Skin epidermis (tissue), 12 donors: ENCODE results near the gene THAP7.

ENCODE experiments used
- H3K27ac ChIP-seq, 21 experiments: fragments of 200-600 bp; sonication (generic) in 11 of 21; one replicate each; pipeline ENCODE4 v1.5.0; 2020; ENCODE audit warnings: mild to moderate bottlenecking in 3 of 21, inconsistent platforms in 2 of 21, moderate library complexity in 2 of 21
- H3K4me3 ChIP-seq, 7 experiments: fragments of 200-600 bp; sonication (generic) in 2 of 7; one replicate each; pipeline ENCODE4 v1.5.0; 2020; ENCODE audit warnings: inconsistent platforms in 2 of 7, mild to moderate bottlenecking in 2 of 7, moderate library complexity in 1 of 7

THAP7 gene

GRCh38 chr22:21032037-21032867, 30.3 kb upstream of the THAP7 start, which contains the start of gene SLC7A4:
Gene SLC7A4, minus strand, starts transcription at chr22:21032561. Its CDS starts 749 bp downstream, at chr22:21031812.
- Histone ChIP-seq H3K27ac (no peak within 1 kb of the TSS), H3K4me3 (peak within 1 kb of the TSS in 3 of 7 experiments; percentile 1 to 27 (median 22))

DNA sequence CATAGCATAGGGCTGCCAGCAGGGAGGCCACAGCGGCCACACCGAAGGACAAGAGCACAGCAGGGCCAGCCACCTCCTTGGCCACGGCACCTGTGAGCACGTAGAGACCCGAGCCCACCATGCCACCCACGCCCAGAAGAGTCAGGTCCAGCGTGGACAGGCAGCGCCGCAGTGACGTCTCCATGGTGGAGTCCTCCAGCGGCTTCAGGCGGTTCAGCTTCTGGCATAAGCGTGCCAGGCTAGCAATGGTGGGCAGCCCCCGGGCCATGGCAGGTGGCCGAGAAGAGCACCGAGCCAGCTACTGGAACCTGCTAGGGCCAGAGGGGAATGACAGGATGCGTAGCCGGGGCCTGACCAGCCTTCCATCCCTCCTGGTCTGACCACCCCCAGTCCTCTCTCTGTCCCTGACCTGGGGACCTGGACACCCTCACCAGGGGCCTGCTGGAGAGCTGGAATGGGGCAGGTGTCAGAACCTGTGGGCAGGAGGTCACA, 29.7 kb upstream of the THAP7 start:
- H3K4me3 ChIP-seq: peak overlapping the region in 1 of 7 experiments; percentile 27
- no peak overlapping the region for H3K27ac ChIP-seq

DNA sequence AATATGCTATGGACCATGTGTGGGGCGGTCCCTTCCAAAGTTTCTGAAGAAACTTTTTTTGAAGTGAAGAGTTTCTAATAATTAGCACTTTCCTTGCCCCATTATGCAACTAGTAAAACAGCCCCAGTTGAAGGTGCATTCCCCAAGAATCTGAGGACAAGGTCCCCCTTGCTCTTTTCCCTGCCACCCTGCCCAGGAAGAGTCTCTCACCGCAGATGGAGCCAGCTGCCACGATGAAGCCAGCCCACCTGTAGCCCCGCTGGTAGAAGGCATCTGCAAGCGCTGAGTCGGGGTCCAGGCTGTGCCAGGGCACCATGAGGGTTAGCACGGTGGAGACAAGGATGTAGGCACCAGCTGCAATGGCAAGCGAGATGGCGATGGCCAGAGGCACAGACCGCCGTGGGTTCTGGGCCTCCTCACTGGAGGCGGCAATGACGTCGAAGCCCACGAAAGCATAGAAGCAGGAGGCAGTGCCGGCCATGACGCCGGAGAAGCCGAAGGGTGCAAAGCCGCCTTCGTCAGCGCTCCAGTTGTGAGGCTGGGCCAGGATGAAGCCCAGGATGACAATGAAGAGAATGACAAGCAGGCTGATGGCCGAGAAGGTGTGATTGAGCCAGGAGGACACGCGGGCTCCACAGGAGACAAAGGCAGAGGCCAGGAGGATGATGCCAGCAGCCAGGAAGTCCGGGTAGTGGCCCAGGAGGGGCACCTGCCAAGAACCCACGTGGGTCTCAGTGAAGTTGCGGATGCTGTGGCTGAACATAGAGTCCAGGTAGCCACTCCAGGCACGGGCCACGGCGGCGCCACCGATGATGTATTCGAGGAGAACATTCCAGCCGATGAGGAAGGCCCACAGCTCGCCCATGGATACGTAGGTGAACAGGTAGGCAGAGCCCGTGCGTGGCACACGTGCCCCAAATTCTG, 29.0 kb upstream of the THAP7 start:
- no peak overlapping the region for H3K4me3 ChIP-seq
- H3K27ac ChIP-seq: no peak overlapping the region

DNA sequence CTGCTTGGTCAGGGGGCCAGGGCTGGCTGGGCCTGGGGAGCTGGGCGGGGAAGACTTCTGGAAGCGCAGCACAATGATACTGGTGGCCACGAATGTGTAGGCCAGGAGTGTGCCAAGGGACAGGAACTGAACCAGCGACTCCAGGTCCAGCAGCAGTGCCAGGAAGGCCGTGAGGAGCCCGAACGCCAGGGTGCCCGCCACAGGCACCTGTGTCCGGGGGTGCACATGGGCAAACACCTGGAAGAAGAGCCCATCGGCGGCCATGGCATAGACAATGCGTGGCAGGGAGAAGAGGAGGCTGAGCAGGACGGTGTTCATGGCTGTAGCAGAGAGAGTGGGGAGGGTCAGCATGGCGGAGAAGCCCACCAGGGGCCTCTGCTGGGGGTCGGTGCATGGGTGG, 28.1 kb upstream of the THAP7 start:
- no peak overlapping the region for H3K27ac ChIP-seq
- no peak overlapping the region for H3K4me3 ChIP-seq

- Histone ChIP-seq H3K4me3 (no peak overlapping the region), H3K27ac (no peak overlapping the region)
Measured at GRCh38 chr22:21029486-21030025, 27.6 kb upstream of the THAP7 start.

DNA sequence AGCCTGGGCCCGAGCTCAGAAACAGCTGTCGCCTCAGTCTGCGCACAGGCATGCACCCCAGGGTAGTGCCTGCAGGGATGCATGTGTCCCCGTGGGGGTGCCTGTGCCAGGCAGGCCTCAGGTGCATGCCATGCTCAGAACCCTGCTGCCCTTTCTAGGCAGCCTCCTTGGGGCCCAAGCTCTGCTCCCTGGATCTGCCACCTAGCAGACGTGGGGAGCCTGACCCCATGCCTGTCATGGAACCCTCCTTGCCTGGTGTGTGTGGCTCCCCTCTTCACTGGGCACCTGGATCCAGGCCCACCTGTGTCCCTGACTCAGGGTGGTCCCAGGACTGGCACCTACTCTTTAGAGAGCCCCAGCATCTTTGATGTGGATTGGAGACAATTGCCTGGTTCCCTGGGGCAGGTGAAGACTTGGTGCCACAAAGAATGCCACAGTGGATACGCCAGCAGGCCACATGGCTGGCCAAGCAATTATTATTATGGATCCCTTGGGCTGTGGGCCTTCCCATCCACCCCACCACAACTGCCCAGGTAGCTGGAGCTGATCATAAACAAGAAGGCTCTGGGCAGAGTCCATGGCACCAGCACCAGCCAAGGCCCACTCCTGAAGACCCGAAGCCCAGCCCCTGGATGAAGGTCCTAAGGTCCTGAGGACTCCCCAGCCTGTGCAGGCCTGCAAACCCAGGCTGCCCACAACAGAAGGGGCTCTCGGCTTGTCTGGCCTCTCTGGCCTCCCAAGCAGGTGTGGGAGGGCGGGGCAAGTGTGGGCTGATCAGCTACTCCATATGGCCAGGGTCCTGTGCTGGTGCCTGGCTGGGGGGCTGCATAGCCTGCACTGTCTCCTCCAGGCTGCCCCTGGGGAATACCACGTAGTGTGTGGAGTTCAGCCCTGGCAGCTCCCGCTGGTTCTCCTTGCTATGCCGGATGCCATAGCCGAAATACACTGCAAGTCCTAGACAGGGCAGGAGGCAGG, 26.6 kb upstream of the THAP7 start:
- no peak overlapping the region for H3K27ac ChIP-seq
- no peak overlapping the region for H3K4me3 ChIP-seq

DNA sequence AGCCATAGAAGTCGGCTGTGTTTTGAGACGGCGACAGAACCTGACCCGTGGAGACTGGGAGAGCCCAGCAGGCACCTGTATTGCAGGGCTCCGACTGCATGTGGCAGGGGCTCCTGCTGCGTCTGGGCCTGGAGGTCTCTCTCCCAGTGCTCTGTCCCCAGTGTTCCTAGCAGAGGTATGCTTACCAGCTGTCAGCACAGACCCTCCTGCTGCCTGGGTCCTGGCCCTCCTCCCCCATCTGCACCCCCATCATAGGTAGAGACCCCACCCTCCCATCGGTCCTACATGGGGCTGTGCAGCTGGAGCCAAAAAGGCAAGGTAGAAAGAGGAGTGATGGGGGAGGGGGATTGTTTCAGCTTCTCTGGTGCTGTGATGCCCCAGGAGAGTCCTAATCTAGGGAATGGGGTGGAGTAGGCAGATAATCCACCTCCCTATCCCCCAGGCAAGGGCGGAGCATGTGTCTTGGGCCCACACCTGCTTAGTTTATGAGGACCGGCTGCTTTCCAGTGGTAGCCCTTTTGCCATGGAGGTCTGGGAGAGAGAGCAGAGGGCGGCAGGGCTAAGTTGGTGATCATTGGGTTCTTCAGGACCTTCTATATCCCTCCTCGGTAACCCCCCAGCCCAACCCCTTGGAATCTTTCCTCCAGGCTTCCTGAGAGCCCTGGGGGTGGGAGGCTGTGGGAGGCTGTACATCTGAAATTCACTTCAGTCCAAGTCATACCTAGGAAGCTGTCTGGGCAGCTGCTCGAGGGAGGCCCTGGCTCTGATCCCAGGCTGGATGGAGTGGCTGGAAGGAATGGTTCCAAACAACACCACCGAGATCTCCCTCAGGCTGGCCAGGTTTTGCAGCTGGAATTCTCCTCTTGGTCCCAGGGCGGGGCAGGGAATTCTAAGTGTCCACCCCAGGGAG, 25.1 kb upstream of the THAP7 start:
- Histone ChIP-seq H3K27ac (no peak overlapping the region), H3K4me3 (no peak overlapping the region)

GRCh38 chr22:21025763-21026755, 24.1 kb upstream of the THAP7 start:
- H3K27ac ChIP-seq: peak overlapping the region in 2 of 21 experiments; percentile 21 to 35
- H3K4me3 ChIP-seq: peak overlapping the region in 1 of 7 experiments; percentile 2

DNA sequence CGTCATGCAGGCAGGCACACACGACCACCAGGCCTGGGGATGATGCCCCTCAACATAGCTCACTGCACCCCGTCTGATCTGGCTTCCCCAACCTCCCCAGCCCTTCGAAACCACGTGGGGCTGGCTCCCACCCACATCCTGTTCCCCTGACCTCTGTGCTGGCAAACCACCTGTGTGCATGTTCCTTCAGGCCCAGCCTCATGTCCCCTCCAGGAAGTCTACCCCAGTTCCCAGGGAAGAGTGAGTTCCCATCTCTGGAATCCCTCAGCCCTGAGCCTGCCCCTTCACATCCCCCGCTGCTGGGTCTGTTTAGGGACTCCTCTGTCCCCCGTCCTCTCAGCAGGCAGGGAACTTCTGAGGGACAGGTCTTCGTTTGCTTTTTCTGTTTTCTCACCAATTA, 23.3 kb upstream of the THAP7 start:
- H3K4me3 ChIP-seq: no peak overlapping the region
- H3K27ac ChIP-seq: peak overlapping the region in 2 of 21 experiments; percentile 21 to 35

DNA sequence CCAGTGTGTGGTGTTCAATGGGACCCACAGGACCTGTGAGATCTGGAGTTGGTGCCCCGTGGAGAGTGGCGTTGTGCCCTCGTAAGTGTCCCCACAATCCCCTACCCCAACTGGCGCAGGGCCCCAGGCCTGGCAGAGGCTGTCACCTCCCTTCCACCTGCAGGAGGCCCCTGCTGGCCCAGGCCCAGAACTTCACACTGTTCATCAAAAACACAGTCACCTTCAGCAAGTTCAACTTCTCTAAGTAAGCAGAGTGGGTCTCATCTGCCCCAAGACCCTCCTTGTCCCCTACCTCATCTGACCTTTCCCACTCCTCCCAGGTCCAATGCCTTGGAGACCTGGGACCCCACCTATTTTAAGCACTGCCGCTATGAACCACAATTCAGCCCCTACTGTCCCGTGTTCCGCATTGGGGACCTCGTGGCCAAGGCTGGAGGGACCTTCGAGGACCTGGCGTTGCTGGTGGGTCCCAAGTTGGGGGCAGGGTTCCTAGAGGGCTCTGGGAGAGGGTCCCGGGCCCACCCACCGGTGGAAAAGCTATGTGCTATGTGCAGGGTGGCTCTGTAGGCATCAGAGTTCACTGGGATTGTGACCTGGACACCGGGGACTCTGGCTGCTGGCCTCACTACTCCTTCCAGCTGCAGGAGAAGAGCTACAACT, 21.2 kb upstream of the THAP7 start:
- Histone ChIP-seq H3K4me3 (no peak overlapping the region), H3K27ac (no peak overlapping the region)

- Histone ChIP-seq H3K27ac (no peak overlapping the region), H3K4me3 (no peak overlapping the region)
Measured at GRCh38 chr22:21022507-21022906, 20.6 kb upstream of the THAP7 start.

DNA sequence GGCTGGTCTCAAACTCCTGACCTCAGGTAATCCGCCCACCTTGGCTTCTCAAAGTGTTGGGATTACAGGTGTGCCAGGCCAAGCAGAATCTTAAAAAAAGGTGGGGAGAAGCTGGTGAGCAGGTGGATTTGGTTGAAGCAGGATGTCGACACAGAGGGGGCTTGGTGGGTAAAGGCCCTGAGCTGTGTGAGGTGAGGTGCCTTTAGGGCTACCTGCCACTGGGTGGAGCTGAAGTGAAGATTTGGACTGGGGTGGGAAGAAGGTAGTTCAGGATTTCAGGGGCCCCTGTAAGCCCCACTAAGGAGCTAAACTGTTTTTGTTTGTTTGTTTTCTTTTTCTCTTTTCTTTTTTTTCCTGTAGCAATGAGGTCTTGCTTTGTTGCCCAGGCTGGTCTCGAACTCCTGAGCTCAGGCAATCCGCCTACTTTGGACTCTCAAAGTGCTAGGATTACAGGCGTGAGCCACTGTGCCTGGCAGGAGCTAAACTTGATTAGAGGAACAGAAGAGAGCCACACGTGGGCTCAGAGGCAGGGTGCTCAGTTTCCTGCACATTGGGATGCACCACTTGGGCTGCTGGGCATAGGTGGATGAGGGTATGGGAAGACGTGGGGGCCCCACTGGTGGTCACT, 19.0 kb upstream of the THAP7 start:
- Histone ChIP-seq H3K4me3 (no peak overlapping the region), H3K27ac (no peak overlapping the region)

GRCh38 chr22:21018314-21018713, 16.4 kb upstream of the THAP7 start:
- Histone ChIP-seq H3K4me3 (no peak overlapping the region), H3K27ac (no peak overlapping the region)

- H3K27ac ChIP-seq: no peak overlapping the region
Measured at GRCh38 chr22:21016644-21017420, 14.9 kb upstream of the THAP7 start.

GRCh38 chr22:21015466-21016006, 13.6 kb upstream of the THAP7 start:
- Histone ChIP-seq H3K27ac (peak overlapping the region in 2 of 21 experiments; percentile 2 to 65), H3K4me3 (no peak overlapping the region)

More at GRCh38 chr22:21016644-21017420, 14.9 kb upstream of the THAP7 start:
- H3K4me3 ChIP-seq: no peak overlapping the region
